Fibroblast of mammary gland (primary cell): ENCODE data around the gene IRF4.

Experiments used
- DNase-seq: peaks from one replicate; pipeline ENCODE4 v3.0.0-alpha.2; 2010; ENCODE audit warnings: low read depth
- H3K4me3 ChIP-seq: 2 replicates; pipeline ENCODE4 v1.5.1; 2011; ENCODE audit warnings: low read depth, mild to moderate bottlenecking, low read length, moderate library complexity; ENCODE audit not compliant: control insufficient read depth
- TF ChIP-seq, protein P1 (sequence below): conservative IDR thresholded peaks from 2 replicates; pipeline ENCODE4 v1.5.1; 2011; ENCODE audit warnings: low read depth, low read length, inconsistent platforms; ENCODE audit not compliant: control insufficient read depth, insufficient read depth

The IRF4 gene

GRCh38 chr6:394641-395289 is 3.2 kb downstream of the IRF4 start:
- H3K4me3 ChIP-seq = no peak overlapping the region
- TF ChIP-seq, protein P1, sequence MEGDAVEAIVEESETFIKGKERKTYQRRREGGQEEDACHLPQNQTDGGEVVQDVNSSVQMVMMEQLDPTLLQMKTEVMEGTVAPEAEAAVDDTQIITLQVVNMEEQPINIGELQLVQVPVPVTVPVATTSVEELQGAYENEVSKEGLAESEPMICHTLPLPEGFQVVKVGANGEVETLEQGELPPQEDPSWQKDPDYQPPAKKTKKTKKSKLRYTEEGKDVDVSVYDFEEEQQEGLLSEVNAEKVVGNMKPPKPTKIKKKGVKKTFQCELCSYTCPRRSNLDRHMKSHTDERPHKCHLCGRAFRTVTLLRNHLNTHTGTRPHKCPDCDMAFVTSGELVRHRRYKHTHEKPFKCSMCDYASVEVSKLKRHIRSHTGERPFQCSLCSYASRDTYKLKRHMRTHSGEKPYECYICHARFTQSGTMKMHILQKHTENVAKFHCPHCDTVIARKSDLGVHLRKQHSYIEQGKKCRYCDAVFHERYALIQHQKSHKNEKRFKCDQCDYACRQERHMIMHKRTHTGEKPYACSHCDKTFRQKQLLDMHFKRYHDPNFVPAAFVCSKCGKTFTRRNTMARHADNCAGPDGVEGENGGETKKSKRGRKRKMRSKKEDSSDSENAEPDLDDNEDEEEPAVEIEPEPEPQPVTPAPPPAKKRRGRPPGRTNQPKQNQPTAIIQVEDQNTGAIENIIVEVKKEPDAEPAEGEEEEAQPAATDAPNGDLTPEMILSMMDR = no peak
- no peak for DNase-seq

DNA sequence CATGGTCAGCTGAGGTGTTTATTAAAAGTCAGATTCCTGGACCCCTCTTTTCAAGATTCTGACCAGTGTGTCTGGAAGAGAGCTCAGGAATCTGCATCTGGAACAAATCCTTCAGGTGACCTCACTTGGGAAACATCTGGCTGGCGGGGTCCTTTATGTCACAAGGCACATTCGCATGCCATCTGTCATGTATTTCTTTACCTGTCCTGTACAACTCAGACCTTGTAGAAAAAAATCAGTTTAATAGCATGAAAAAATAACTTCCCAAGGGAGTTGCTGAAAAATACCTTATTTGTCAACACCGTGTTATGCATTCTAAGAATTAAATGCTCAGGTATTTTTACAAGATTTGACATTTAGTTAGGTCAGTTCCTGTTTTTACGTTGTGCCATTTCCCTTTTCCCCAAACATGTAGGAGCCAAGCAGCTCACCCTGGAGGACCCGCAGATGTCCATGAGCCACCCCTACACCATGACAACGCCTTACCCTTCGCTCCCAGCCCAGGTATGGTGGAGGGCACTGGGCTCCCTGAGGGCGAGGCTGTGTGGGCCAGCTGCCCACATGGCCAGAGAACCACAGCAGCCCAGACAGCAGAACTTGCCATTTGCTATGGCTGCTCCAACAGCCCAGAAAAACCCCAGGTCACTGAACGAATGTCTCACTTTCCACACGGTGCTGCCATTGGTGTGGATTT is 4.0 kb downstream of the IRF4 start:
- H3K4me3 ChIP-seq = no peak overlapping the region
- DNase-seq = no peak
- TF ChIP-seq, protein P1 = no peak

DNA sequence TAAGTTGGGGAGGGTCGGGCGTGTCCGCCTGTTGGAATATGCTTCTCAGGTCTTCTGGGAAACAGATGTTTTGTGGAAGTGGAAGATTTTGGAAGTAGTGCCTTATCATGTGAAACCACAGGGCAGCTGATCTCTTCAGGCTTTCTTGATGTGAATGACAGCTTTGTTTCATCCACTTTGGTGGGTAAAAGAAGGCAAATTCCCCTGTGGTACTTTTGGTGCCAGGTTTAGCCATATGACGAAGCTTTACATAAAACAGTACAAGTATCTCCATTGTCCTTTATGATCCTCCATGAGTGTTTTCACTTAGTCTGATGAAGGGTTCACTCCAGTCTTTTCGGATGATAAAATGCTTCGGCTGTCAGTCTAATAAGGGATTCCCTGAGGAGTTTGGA is 4.6 kb downstream of the IRF4 start:
- no peak overlapping the region for H3K4me3 ChIP-seq

GRCh38 chr6:397056-397455 is 5.5 kb downstream of the IRF4 start:
- no peak for DNase-seq
- TF ChIP-seq, protein P1 = no peak
- H3K4me3 ChIP-seq = no peak overlapping the region

More for the DNA sequence above, 4.6 kb downstream of the IRF4 start:
- TF ChIP-seq, protein P1 = no peak
- no peak for DNase-seq

GRCh38 chr6:397604-398003 is 6.1 kb downstream of the IRF4 start:
- H3K4me3 ChIP-seq = no peak overlapping the region
- DNase-seq = no peak
- TF ChIP-seq, protein P1 = no peak

DNA sequence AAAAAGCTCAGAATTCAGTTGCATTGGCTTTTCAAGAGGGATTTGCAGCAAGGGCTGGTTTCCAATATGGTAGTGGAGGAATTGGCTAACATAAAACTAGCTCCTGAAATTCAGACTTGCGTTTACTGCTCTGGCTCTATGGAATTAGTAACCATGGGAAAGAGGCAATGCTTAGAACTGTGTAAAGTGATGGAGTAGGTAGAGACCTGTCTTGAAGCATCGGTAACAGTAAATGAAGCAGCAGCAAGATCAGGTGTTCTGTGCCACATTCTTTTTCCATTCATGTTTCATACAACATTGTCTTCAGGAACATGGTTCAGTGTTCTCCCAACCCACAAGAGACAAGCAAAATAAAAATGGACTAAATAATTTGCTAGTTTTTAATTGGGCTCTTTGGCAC is 6.5 kb downstream of the IRF4 start:
- DNase-seq = no peak
- no peak overlapping the region for H3K4me3 ChIP-seq
- TF ChIP-seq, protein P1 = no peak

DNA sequence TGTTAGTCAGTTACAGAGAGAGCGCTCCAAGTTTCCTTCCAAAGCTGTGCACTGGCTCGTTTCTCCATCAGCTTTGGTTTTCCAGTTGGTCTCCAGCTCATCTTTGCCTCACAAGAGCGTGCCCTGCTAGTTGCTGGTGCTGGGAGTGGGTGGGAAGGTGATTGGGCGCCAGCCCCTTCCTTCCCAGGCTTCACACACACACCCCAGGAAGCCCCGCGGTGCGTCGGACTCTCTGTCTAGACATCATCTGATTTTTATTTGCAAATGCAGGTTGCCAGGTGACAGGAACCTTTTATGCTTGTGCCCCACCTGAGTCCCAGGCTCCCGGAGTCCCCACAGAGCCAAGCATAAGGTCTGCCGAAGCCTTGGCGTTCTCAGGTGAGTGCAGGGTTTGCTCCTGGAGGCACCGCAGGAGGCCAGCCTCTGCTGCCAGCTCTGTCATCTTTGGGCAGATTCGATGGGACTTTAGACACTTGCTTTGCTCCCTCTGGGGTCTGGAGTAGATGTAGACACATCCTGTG is 7.1 kb downstream of the IRF4 start:
- no peak for DNase-seq
- TF ChIP-seq, protein P1 = no peak
- no peak overlapping the region for H3K4me3 ChIP-seq
